ENCODE results near the gene ROM1.
"Not testable (repeated sequence)": the region's sequence is repeated elsewhere in the genome, so short reads cannot be mapped to it uniquely, and the experiment has no call there.

ROM1 gene

GRCh38 chr11:62613291-62613778 lies 278 bp downstream of the ROM1 start:
- no peaks in the 10 kb centered on the region for H4K20me1 ChIP-seq (ENCODE audit: insufficient read depth, low read length)
- peak overlapping the region; percentile 78 for H3K4me3 ChIP-seq (ENCODE audit: low read depth, low read length, poor library complexity, severe bottlenecking)
- no peak overlapping the region for H3K9ac ChIP-seq (ENCODE audit: low read length)
- H3K27me3 ChIP-seq (ENCODE audit: insufficient read depth, low read length): no peaks in the 10 kb centered on the region
- peaks cover 25% of the 10 kb centered on the region for H3K4me1 ChIP-seq (ENCODE audit: insufficient read depth, low read length, severe bottlenecking)
- H3K9me3 ChIP-seq (ENCODE audit: low read length): no peaks in the 10 kb centered on the region
- peaks cover 26% of the 10 kb centered on the region for H3K36me3 ChIP-seq (ENCODE audit: insufficient read depth, low read length)
- TF ChIP-seq EZH2 (IDR thresholded peaks at IDR 0.05; ENCODE audit: borderline replicate concordance, low read length): no peak
- TF ChIP-seq CTCF (IDR thresholded peaks at IDR 0.05; ENCODE audit: low read length): no peak
- H3F3A ChIP-seq (ENCODE audit: insufficient read depth, low read length): no peaks in the 10 kb centered on the region; the same call in 1 of the 2 replicates
- no peaks in the 10 kb centered on the region for H3K9me2 ChIP-seq (ENCODE audit: low read depth, low read length)
- no peak overlapping the region for H2AFZ ChIP-seq (ENCODE audit: low read length)
- H3K27ac ChIP-seq (ENCODE audit: low read depth, low read length, poor library complexity, severe bottlenecking): peak overlapping the region; percentile 53
- no peaks in the 10 kb centered on the region for H3K79me2 ChIP-seq (ENCODE audit: insufficient read depth, low read length)
- H3K4me2 ChIP-seq (ENCODE audit: low read length): no peak overlapping the region

GRCh38 chr11:62614275-62614674 lies 1.2 kb downstream of the ROM1 start:
- Histone ChIP-seq H2AFZ (ENCODE audit: low read length) (no peak overlapping the region), H3K9ac (ENCODE audit: low read length) (no peak overlapping the region; the same call in 1 of the 2 replicates), H3K4me2 (ENCODE audit: low read length) (no peak overlapping the region), H4K20me1 (ENCODE audit: insufficient read depth, low read length) (no peaks in the 10 kb centered on the region), H3K79me2 (ENCODE audit: insufficient read depth, low read length) (no peaks in the 10 kb centered on the region), H3K36me3 (ENCODE audit: insufficient read depth, low read length) (peaks cover 30% of the 10 kb centered on the region), H3K9me2 (ENCODE audit: low read depth, low read length) (no peaks in the 10 kb centered on the region), H3K4me1 (ENCODE audit: insufficient read depth, low read length, severe bottlenecking) (peaks cover 25% of the 10 kb centered on the region), H3K27ac (ENCODE audit: low read depth, low read length, poor library complexity, severe bottlenecking) (peak overlapping the region; percentile 53), H3K27me3 (ENCODE audit: insufficient read depth, low read length) (no peaks in the 10 kb centered on the region), H3F3A (ENCODE audit: insufficient read depth, low read length) (no peaks in the 10 kb centered on the region; the same call in 1 of the 2 replicates), H3K4me3 (ENCODE audit: low read depth, low read length, poor library complexity, severe bottlenecking) (no peak overlapping the region), H3K9me3 (ENCODE audit: low read length) (no peaks in the 10 kb centered on the region)
- no peak for TF ChIP-seq EZH2 (IDR thresholded peaks at IDR 0.05; ENCODE audit: borderline replicate concordance, low read length)

GRCh38 chr11:62615521-62615920 lies 2.5 kb downstream of the ROM1 start:
- no peak for TF ChIP-seq CTCF (IDR thresholded peaks at IDR 0.05; ENCODE audit: low read length)
- TF ChIP-seq EZH2 (IDR thresholded peaks at IDR 0.05; ENCODE audit: borderline replicate concordance, low read length): no peak
- H3K4me1 ChIP-seq (ENCODE audit: insufficient read depth, low read length, severe bottlenecking): peaks cover 16% of the 10 kb centered on the region
- H3K9ac ChIP-seq (ENCODE audit: low read length): no peak overlapping the region

GRCh38 chr11:62616957-62617356 lies 3.9 kb downstream of the ROM1 start:
- H3K4me3 ChIP-seq (ENCODE audit: low read depth, low read length, poor library complexity, severe bottlenecking); H4K20me1 ChIP-seq (ENCODE audit: insufficient read depth, low read length); H3K27ac ChIP-seq (ENCODE audit: low read depth, low read length, poor library complexity, severe bottlenecking); H3F3A ChIP-seq (ENCODE audit: insufficient read depth, low read length); H3K4me1 ChIP-seq (ENCODE audit: insufficient read depth, low read length, severe bottlenecking); H3K79me2 ChIP-seq (ENCODE audit: insufficient read depth, low read length); H2AFZ ChIP-seq (ENCODE audit: low read length); H3K9me2 ChIP-seq (ENCODE audit: low read depth, low read length); H3K9ac ChIP-seq (ENCODE audit: low read length); H3K27me3 ChIP-seq (ENCODE audit: insufficient read depth, low read length); H3K4me2 ChIP-seq (ENCODE audit: low read length); H3K9me3 ChIP-seq (ENCODE audit: low read length): not testable (repeated sequence)
- H3K36me3 ChIP-seq (ENCODE audit: insufficient read depth, low read length): peaks cover 23% of the 10 kb centered on the region

More at GRCh38 chr11:62615521-62615920, 2.5 kb downstream of the ROM1 start:
- Histone ChIP-seq H3K36me3 (ENCODE audit: insufficient read depth, low read length) (peaks cover 24% of the 10 kb centered on the region), H3K79me2 (ENCODE audit: insufficient read depth, low read length) (no peaks in the 10 kb centered on the region; the same call in 1 of the 2 replicates), H3K27ac (ENCODE audit: low read depth, low read length, poor library complexity, severe bottlenecking) (no peak overlapping the region), H2AFZ (ENCODE audit: low read length) (no peak overlapping the region), H3K4me3 (ENCODE audit: low read depth, low read length, poor library complexity, severe bottlenecking) (no peak overlapping the region), H3K27me3 (ENCODE audit: insufficient read depth, low read length) (no peaks in the 10 kb centered on the region), H4K20me1 (ENCODE audit: insufficient read depth, low read length) (no peaks in the 10 kb centered on the region), H3F3A (ENCODE audit: insufficient read depth, low read length) (no peaks in the 10 kb centered on the region), H3K4me2 (ENCODE audit: low read length) (no peak overlapping the region), H3K9me2 (ENCODE audit: low read depth, low read length) (no peaks in the 10 kb centered on the region), H3K9me3 (ENCODE audit: low read length) (no peaks in the 10 kb centered on the region)
